GM13976 (cell line): ENCODE measurements around the gene CHCHD6.

Source experiments
- DNase-seq: peaks from one replicate; pipeline ENCODE4 v3.0.0; 2012; ENCODE audit warnings: low spot score
- CTCF ChIP-seq: IDR thresholded peaks from 2 replicates; pipeline ENCODE4 v1.5.1; 2012; ENCODE audit warnings: borderline replicate concordance, mild to moderate bottlenecking; ENCODE audit not compliant: insufficient read depth; ENCODE audit errors: extremely low read depth, missing control alignments, control extremely low read depth
- in situ Hi-C: fragments of 300-500 bp; cut with MboI; formaldehyde crosslinking; loops from one replicate; pipeline ENCODE4 v1.12.0; 2022; ENCODE audit warnings: low sequenced_read_pairs, mixed read lengths, inconsistent platforms; ENCODE audit not compliant: unreplicated experiment

CHCHD6 gene

GRCh38 chr3:126659915-126660886 is 43.8 kb upstream of the CHCHD6 start:
- in situ Hi-C loops = no loop called here
- TF ChIP-seq CTCF = no peak
- no peak for DNase-seq

GRCh38 chr3:126661532-126662364 is 42.3 kb upstream of the CHCHD6 start:
- DNase-seq = no peak
- TF ChIP-seq CTCF = no peak
- in situ Hi-C loops = no loop called here

GRCh38 chr3:126663257-126663656 is 40.8 kb upstream of the CHCHD6 start:
- DNase-seq = no peak
- no peak for TF ChIP-seq CTCF
- in situ Hi-C loops = no loop called here

- in situ Hi-C loops = no loop called here
- DNase-seq = no peak
- TF ChIP-seq CTCF = no peak
Observed at GRCh38 chr3:126663750-126664149, 40.3 kb upstream of the CHCHD6 start.

- in situ Hi-C loops = no loop called here
- no peak for TF ChIP-seq CTCF
- DNase-seq = no peak
Observed at GRCh38 chr3:126664591-126665214, 39.3 kb upstream of the CHCHD6 start.
